GM19023 (cell line): ENCODE results near the gene PRPF6.
A peak's percentile ranks its signal among the peaks of the same experiment; 100 is the strongest.

ENCODE experiments used
- ATAC-seq: cut with Tn5 transposase; IDR thresholded peaks from one replicate; pipeline ENCODE4 v1.9.1; 2021; ENCODE audit warnings: mild to moderate bottlenecking, moderate library complexity; ENCODE audit not compliant: unreplicated experiment

The PRPF6 gene

GRCh38 chr20:64062596-64063388 lies 81.9 kb downstream of the PRPF6 start, which contains the start of gene TCEA2:
Gene TCEA2 (plus strand): TSS chr20:64063198. CDS start chr20:64063313, 115 bp downstream.
- peak; percentile 80 for ATAC-seq

GRCh38 chr20:64063389-64064144 lies 82.6 kb downstream of the PRPF6 start:
- ATAC-seq: no peak

- no peak for ATAC-seq
Measured at GRCh38 chr20:64064145-64064698, 83.3 kb downstream of the PRPF6 start.

GRCh38 chr20:64065062-64065973 lies 84.4 kb downstream of the PRPF6 start:
- ATAC-seq: no peak

DNA sequence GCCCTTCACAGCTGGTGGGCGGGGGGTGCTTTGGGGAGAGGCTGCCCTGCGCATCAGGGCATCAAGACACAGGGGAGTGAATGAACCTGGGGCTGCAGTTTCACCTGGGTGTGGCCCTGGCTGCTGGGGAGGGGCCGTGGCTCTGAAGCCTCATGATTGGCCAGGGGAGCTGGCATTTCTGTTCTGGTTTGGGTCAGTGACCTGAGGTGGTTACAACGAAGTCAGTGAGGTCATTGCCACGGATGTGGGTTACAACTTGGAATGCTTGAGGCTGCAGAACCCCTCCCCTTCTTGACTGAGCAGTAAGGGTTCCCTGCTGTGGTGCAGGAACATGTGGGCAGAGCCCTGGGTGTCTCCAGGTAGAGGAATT lies 85.0 kb downstream of the PRPF6 start:
- ATAC-seq: no peak

GRCh38 chr20:64067005-64067632 lies 86.2 kb downstream of the PRPF6 start:
- ATAC-seq: no peak

GRCh38 chr20:64067733-64068307 lies 86.9 kb downstream of the PRPF6 start:
- ATAC-seq: no peak

- ATAC-seq: no peak
Measured at GRCh38 chr20:64068386-64069208, 87.7 kb downstream of the PRPF6 start.

DNA sequence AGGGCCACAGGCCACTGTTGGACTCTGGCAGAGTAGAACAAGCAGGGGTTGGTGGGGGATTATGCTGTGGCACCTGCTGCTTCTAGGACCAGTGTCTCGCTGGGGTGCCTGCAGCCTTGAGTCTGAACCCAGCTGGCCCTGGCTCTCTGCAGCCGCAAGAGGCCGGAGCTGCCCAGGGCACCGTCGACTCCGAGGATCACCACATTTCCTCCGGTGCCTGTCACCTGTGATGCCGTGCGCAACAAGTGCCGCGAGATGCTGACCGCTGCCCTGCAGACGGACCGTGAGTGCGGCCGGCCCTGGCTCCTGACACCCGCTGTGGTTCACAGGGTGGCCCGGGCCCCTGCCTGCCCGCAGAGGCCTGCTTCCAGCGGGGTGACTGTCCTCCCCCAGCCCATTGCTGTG lies 88.3 kb downstream of the PRPF6 start:
- no peak for ATAC-seq

DNA sequence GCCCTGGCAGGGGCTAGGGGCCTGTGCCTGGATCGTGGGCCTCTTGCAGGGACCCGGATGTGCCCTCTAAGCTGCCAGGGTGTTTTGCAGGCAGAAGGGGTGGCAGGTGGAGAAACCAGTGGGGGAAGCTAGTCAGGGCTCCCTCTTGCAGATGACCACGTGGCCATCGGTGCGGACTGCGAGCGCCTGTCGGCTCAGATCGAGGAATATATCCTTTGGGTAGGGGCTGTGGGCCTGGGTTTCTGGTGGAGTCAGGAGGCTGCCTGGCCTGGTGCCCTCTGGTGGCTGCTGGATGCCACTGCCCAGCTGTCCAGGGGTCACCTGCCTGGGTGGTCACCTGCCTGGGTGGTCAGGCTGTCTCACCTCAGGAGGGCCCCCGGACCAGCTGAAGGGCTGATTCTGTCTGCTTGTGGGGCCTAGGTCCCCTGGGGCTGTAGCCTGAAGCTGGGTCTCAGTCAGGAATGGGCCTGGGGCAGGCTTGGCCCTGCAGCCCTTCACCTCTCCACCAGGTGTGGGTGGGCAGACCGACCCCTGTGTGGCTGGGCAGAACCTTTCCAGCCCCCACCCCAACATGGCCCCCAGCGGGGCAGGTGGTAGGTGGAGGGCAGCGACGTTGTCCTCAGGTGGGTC lies 88.8 kb downstream of the PRPF6 start:
- ATAC-seq: no peak

DNA sequence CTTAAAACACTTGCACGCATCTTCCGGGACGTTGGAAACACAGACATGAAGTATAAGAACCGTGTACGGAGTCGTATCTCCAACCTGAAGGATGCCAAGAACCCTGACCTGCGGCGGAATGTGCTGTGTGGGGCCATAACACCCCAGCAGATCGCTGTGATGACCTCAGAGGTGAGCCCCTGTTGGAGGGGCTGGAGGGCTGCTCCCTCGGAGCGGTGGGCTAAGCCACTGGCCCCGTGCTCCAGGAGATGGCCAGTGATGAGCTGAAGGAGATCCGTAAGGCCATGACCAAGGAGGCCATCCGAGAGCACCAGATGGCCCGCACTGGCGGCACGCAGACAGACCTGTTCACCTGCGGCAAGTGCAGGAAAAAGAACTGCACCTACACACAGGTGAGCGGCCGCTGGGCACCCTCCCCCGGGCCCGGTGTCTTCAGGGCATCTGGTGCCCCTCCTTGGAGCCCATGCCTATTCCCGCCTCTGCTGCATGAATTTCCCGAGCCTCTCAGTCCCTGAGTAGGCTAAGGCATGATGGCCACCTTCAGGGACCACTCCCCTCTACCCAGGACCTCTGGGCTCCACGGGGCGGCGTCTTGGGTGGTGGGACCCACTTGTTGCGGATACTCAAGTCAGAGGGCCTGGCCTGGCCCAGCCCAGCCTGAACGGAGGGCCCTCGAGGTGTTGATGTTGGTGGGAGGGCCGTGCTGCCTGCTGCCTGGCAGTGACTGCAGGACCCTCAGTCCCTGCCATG lies 89.5 kb downstream of the PRPF6 start:
- ATAC-seq: no peak

- no peak for ATAC-seq
Measured at GRCh38 chr20:64071341-64072332, 90.7 kb downstream of the PRPF6 start.

- no peak for ATAC-seq
Measured at GRCh38 chr20:64072498-64073063, 91.6 kb downstream of the PRPF6 start.

DNA sequence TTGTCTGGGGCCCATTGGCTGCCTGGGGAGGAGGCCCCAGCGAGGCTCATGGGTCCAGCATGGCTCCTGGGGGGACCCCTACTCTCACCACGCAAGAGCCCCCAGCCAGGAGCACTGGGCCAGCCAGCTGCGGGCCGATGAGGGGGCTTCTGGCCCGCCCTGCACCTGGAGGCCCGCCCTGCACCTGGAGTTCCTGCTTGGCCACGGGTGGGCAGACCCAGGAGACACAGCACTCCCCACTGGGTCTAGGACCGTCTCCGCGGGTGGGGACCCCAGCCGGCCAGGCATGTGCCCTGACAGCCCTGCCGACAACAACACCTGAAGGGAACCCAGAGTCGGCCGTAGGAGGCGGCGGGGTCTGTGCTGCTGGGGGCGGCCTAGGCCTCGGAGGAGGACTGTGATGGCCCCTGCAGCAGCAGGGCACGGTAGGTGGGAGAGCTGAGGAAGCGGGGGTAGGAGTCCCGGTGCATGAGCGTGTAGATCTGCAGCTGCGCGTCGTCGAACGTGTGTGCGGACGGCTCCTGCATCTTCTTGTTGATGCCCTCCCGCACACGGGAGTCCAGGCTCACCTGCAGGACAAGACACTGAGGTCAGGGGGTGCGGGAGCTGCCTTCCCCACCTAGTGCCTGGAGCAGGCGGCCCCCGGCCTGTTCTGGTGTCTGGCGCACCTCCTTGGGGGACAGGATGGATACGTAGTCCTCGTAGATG lies 92.7 kb downstream of the PRPF6 start:
- no peak for ATAC-seq

DNA sequence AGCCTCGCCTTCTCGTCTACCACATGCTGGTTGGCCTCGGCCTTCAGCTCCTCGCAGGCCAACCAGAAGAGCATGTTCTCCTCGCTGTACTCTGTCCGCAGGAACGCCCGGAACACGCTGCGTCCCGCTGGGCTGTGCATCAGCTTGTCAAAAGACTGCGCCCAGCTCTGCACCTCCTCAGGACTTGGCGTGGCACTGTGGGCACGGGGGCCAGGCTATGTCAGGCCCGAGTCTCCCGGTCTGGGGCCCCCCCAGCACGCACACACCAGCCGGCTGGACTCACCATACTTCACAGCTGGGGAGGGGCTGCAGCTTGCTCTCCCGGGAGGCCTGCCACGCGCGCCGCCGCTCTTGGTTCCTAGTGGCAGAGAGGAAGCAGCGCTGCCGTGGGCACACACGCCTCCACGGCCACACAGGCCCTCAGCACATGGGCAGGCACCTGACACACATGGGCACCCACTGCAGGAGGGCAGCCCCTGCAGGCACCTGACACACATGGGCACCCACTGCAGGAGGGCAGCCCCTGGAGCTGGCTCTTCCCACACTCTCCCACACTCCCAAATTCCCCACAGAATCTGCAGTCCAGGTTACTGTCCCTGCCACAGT lies 93.4 kb downstream of the PRPF6 start:
- no peak for ATAC-seq
